ENCODE data around the gene FIGNL2.
A peak's percentile ranks its signal among the peaks of the same experiment; 100 is the strongest.

Gene FIGNL2, protein sequence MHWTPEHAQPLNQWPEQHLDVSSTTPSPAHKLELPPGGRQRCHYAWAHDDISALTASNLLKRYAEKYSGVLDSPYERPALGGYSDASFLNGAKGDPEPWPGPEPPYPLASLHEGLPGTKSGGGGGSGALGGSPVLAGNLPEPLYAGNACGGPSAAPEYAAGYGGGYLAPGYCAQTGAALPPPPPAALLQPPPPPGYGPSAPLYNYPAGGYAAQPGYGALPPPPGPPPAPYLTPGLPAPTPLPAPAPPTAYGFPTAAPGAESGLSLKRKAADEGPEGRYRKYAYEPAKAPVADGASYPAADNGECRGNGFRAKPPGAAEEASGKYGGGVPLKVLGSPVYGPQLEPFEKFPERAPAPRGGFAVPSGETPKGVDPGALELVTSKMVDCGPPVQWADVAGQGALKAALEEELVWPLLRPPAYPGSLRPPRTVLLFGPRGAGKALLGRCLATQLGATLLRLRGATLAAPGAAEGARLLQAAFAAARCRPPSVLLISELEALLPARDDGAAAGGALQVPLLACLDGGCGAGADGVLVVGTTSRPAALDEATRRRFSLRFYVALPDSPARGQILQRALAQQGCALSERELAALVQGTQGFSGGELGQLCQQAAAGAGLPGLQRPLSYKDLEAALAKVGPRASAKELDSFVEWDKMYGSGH

DNA sequence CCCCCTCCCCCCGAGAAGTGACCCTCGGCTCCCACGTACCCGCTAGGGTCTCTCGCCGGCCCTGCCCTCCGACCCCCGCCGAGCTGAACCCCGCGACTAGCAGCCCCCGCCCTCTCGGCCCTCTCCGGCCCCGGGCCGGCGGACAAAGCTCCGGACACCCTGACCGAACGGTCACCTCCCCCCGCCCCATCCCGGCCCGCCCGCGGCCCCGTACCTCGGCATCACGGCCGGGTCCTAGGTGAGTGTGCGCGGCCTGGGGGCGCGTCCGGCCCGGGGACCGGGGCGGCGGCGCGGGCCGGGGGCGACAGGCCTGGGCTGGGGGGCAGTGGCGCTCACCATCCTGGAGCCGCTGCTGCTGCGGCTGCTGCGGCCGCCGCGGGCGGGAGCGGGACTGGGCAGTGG, at the start of gene FIGNL2:
TSS of gene FIGNL2 (minus strand) at position 393 of the 402 bp plus-strand sequence. CDS start 26,305 bp downstream, outside the sequence.
- in situ Hi-C loops (cut with HindIII; ENCODE audit: low sequenced_read_pairs), result no loop called here
- peak within 1 kb of the TSS; percentile 13 for H3K4me3 ChIP-seq (ENCODE audit: low read depth, low read length)
- TF ChIP-seq, protein P1, sequence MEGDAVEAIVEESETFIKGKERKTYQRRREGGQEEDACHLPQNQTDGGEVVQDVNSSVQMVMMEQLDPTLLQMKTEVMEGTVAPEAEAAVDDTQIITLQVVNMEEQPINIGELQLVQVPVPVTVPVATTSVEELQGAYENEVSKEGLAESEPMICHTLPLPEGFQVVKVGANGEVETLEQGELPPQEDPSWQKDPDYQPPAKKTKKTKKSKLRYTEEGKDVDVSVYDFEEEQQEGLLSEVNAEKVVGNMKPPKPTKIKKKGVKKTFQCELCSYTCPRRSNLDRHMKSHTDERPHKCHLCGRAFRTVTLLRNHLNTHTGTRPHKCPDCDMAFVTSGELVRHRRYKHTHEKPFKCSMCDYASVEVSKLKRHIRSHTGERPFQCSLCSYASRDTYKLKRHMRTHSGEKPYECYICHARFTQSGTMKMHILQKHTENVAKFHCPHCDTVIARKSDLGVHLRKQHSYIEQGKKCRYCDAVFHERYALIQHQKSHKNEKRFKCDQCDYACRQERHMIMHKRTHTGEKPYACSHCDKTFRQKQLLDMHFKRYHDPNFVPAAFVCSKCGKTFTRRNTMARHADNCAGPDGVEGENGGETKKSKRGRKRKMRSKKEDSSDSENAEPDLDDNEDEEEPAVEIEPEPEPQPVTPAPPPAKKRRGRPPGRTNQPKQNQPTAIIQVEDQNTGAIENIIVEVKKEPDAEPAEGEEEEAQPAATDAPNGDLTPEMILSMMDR (IDR thresholded peaks at IDR 0.05; ENCODE audit: low read depth, low read length), result no peak
- DNase-seq (ENCODE audit: low read depth, low spot score), result no peak

DNA sequence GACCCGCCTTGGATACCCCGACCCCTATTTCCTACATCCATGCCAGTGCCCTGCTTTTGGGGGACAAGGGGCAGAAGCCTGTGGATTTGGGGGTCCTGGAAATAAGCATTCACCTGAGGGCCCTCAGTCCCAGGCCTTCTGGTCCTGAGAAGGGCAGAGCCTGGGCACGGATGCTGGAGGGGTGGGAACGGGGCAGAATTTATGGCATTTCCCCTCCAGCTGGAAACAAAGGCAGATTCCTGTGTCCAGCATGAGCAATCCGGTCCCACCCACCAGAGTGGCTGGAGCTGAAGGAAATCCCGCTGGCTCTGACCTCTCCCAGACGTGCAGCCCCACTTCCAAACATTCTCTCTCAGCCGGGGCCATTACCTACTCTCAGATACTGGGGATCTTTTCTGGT, 48.7 kb upstream of the FIGNL2 start:
- no peak for DNase-seq (ENCODE audit: low read depth, low spot score)
- in situ Hi-C loops (cut with HindIII; ENCODE audit: low sequenced_read_pairs), result no loop called here
- TF ChIP-seq, protein P1 (IDR thresholded peaks at IDR 0.05; ENCODE audit: low read depth, low read length), result no peak
- no peak overlapping the region for H3K4me3 ChIP-seq (ENCODE audit: low read depth, low read length)

DNA sequence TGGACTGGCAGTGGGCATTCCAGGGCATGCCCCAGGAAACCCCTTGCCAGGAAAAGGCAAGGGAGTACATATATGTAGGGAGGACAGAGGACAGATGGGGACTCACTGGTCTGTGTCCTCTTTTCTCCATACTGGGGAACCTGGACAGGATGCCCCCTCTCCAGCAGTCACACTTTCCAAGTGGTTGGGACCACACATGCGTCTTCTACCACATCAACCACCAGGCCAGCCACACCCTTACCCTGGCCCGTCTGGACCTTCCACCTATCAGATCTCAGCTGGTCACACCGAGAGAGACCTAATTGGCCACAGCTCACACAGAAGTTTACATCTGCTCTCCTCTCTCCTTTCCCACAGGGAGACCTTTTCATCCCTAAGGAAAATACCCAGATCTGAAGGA, 47.7 kb upstream of the FIGNL2 start:
- TF ChIP-seq, protein P1 (IDR thresholded peaks at IDR 0.05; ENCODE audit: low read depth, low read length), result no peak
- in situ Hi-C loops (cut with HindIII; ENCODE audit: low sequenced_read_pairs), result no loop called here
- H3K4me3 ChIP-seq (ENCODE audit: low read depth, low read length), result no peak overlapping the region
- no peak for DNase-seq (ENCODE audit: low read depth, low spot score)

DNA sequence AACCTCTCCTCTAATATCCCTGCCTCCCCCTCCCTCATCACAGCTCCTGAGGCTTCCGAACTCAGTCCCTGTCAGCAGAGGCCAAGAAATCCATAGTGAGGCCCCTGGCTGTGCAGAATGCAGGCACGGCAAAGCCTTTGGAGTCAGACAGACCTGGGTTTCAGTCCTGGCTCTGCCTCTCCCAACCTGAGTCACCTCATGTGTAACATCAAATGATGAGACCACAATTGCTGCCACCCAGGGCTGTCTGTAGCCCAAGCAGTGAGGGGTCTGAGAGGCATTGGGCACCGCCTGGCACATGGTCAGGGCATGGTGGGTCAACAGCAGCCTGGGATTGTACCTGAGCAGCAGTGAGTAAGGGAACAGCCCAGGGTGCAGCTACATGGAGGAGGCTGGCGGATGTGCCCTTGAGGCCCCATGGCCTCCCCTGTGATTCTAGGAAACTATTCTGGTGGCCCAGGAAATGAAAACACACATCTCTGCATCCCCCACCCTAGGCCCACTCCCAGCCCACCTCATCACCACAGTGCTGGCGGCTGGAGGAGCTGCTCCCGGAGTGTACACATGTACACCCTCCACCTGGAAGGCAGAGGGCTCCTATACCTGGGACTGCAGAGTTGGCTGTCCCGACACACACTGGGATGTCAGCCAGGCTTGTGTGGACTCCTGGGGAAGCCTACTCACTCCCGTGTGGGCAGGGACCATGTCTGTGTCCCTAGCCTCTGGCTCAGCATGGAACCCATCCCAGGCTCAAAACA, 47.0 kb upstream of the FIGNL2 start:
- TF ChIP-seq, protein P1 (IDR thresholded peaks at IDR 0.05; ENCODE audit: low read depth, low read length), result no peak
- DNase-seq (ENCODE audit: low read depth, low spot score), result no peak
- in situ Hi-C loops (cut with HindIII; ENCODE audit: low sequenced_read_pairs), result no loop called here
- no peak overlapping the region for H3K4me3 ChIP-seq (ENCODE audit: low read depth, low read length)

DNA sequence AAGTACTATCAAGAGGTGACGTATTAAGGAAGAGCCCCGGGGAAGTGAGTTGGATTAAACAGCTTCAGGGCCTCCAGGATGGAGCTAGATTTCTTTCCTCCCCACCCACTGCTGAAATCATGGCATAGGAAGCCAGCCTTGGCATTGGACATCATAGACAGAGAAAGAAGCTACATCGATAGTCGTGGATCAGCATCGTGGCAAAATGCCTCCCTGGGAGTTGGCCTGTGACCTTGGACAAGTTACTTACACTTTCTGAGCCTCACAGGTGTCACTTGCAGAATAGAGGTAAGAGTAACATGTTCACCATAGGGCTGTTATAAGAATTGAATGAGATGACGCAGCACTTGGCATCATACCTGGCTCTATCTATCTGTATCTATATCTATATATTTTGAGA, 45.3 kb upstream of the FIGNL2 start:
- in situ Hi-C loops (cut with HindIII; ENCODE audit: low sequenced_read_pairs), result no loop called here
- TF ChIP-seq, protein P1 (IDR thresholded peaks at IDR 0.05; ENCODE audit: low read depth, low read length), result no peak
- H3K4me3 ChIP-seq (ENCODE audit: low read depth, low read length), result no peak overlapping the region
- DNase-seq (ENCODE audit: low read depth, low spot score), result no peak

DNA sequence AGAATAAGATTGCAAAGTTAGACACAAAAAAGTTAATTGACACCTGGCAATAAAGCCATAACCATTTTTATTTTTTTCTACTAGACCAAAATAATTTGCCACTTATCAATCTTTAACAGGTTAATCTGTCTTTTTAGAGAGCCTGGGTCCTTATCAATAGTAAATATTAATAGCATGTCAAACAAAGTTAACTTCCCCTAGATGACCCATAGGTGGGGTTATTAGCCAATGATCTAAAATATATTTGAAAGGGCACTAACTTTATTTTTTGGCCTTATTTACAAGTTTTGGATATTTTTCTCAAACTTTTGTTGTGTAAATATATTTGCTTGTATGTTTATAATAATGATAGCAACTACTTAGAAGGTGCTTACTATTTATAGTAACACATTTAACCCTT, 43.3 kb upstream of the FIGNL2 start:
- TF ChIP-seq, protein P1 (IDR thresholded peaks at IDR 0.05; ENCODE audit: low read depth, low read length), result peak; percentile 32
- H3K4me3 ChIP-seq (ENCODE audit: low read depth, low read length), result no peak overlapping the region
- in situ Hi-C loops (cut with HindIII; ENCODE audit: low sequenced_read_pairs), result no loop called here
- DNase-seq (ENCODE audit: low read depth, low spot score), result no peak

Data from astrocyte of the spinal cord (primary cell).